Thyroid gland (tissue), 4 donors: ENCODE data around the gene SLX9. TPM values are rescaled to one million over a fixed set of nuclear protein-coding genes. Genes with fewer than 3 reads are reported as not detected.

Experiments
- DNase-seq, 2 donors: peaks; one replicate each; pipeline ENCODE4 v3.0.0-alpha.2; 2019
- H3K27ac ChIP-seq, 3 donors: fragments of 200-600 bp; sonication (generic); 1 replicate in 2 of 3; 2 replicates in 1 of 3; pipeline ENCODE4 v1.5.1; 2016 to 2019; ENCODE audit warnings: mild to moderate bottlenecking in 1 of 3, moderate library complexity in 1 of 3
- H3K27me3 ChIP-seq: fragments of 200-600 bp; sonication (generic); one replicate; pipeline ENCODE4 v1.5.1; 2019
- H3K36me3 ChIP-seq, 2 donors: fragments of 200-600 bp; sonication (generic); one replicate each; pipeline ENCODE4 v1.5.1; 2016 to 2019
- H3K4me1 ChIP-seq, 2 donors: fragments of 200-600 bp; sonication (generic); one replicate each; pipeline ENCODE4 v1.5.1; 2017 to 2019
- H3K4me3 ChIP-seq, 3 donors: fragments of 200-600 bp; sonication (generic); replicated peaks in 1 of 3; 1 replicate in 2 of 3; 2 replicates in 1 of 3; pipeline ENCODE4 v1.5.1; 2016; ENCODE audit warnings: mild to moderate bottlenecking in 1 of 3
- H3K9me3 ChIP-seq: fragments of 200-600 bp; sonication (generic); one replicate; pipeline ENCODE4 v1.5.1; 2017
- CTCF ChIP-seq, 6 experiments: fragments of 200-600 bp in 3 of 6; fragments of 450-650 bp in 3 of 6; sonication (generic) in 3 of 6; IDR thresholded peaks; one replicate each; pipeline ENCODE4 v1.5.1; 2016 to 2019; ENCODE audit warnings: antibody characterized with exemption in 6 of 6, mild to moderate bottlenecking in 2 of 6, inconsistent platforms in 1 of 6, moderate library complexity in 1 of 6
- POLR2A ChIP-seq, 2 donors: fragments of 450-650 bp; IDR thresholded peaks; one replicate each; pipeline ENCODE4 v1.6.1; 2017; ENCODE audit warnings: antibody characterized with exemption in 2 of 2, mild to moderate bottlenecking in 2 of 2, moderate library complexity in 1 of 2
- WGBS, 2 donors: methylation state at CpG; one replicate each; pipeline ENCODE4 v1.1.5; 2017; 5-methylcytosine and 5-hydroxymethylcytosine counted together
- intact Hi-C: fragments of 100-400 bp; cut with DNase I; formaldehyde crosslinking; loops from one replicate; pipeline ENCODE4 v1.15.1; 2023
- total RNA-seq, 4 donors: library from RNA; depleted of rRNA; stranded (reverse); fragments of >200 nt; gene quantifications; one replicate each; pipeline ENCODE4 v1.2.3, GENCODE V29; 2016

SLX9 gene
- total RNA-seq, 4 donors from 2014 or later = 4.8 to 19.1 (median 11.2) TPM

GRCh38 chr21:44903050-44903685, 36.7 kb upstream of the SLX9 start:
- Histone ChIP-seq H3K27me3 (no peaks in the 10 kb centered on the region), H3K27ac (no peak overlapping the region), H3K9me3 (no peaks in the 10 kb centered on the region), H3K36me3 (no peaks in the 10 kb centered on the region), H3K4me1 (peaks cover 0 to 6% of the 10 kb centered on the region in 2 donors), H3K4me3 (no peak overlapping the region)
- intact Hi-C loops = no loop called here
- no peak for TF ChIP-seq CTCF (IDR thresholded peaks at IDR 0.05)
- TF ChIP-seq POLR2A (IDR thresholded peaks at IDR 0.05) = no peak
- WGBS, 2 donors = 45 to 59% methylated on average over 5 to 10 of the region's 18 CpGs
- no peak for DNase-seq

DNA sequence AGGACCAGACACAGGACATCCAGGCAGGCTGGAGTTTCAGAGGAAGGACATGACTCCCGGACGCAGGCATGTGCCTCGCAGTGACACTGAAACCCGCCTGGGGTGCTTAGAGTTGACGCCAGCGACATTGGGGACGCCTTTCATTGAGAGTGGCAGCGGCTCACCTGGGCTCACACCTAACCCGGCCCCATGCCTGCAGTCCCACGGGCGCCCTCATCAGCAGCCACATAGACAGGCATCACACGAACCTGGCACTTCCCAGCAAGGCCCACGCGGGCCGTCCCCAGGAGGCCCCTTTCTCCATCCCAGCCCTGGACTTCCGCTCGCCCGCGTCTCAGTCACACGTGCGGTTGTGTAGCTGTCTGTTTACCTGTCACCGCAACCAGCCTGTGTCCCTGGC, 36.1 kb upstream of the SLX9 start:
- DNase-seq = no peak
- H3K27me3 ChIP-seq = no peaks in the 10 kb centered on the region
- H3K4me3 ChIP-seq = no peak overlapping the region
- no peaks in the 10 kb centered on the region for H3K9me3 ChIP-seq
- no peaks in the 10 kb centered on the region for H3K36me3 ChIP-seq
- intact Hi-C loops = no loop called here
- WGBS, 2 donors = 88 to 94% methylated on average over 20 to 21 of the region's 22 CpGs
- H3K4me1 ChIP-seq = peaks cover 0 to 6% of the 10 kb centered on the region in 2 donors
- no peak overlapping the region for H3K27ac ChIP-seq
- no peak for TF ChIP-seq CTCF (IDR thresholded peaks at IDR 0.05)
- TF ChIP-seq POLR2A (IDR thresholded peaks at IDR 0.05) = no peak

DNA sequence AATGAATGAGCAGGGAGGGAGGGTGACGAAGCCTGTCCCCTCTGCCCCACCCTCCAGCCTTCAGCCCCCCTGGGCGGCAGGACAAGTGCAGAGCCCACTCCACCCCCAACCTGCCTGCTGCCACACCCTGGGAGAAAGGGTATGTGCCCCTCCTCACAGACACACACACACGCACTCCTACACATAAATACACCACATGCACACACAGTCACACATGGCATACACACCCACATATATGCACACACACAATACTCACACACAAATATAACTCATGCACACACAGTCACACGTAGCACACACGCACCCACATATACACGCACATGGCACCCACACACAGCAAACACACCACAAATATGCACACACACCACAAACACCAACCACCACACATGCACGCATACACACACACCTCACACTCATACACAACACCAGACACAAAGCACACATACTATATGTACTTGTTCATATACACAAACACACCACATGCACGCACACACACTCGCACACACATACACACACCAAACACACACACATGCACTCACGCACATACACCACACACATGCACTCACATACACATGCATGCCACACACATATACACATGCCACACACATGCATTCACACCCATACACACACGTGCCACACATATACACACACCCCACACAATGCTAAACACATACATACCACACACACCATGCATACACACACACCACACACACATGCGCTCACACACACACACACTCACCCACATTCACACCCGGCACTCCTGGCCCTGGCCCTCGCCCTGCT, 35.5 kb upstream of the SLX9 start:
- H3K27me3 ChIP-seq = no peaks in the 10 kb centered on the region
- 95 to 97% methylated on average over 13 to 14 of the region's 14 CpGs for WGBS, 2 donors
- TF ChIP-seq CTCF (IDR thresholded peaks at IDR 0.05) (no peak), POLR2A (IDR thresholded peaks at IDR 0.05) (no peak)
- H3K9me3 ChIP-seq = no peaks in the 10 kb centered on the region
- intact Hi-C loops = no loop called here
- H3K36me3 ChIP-seq = no peaks in the 10 kb centered on the region
- no peak overlapping the region for H3K4me3 ChIP-seq
- H3K4me1 ChIP-seq = peaks cover 0 to 6% of the 10 kb centered on the region in 2 donors
- no peak overlapping the region for H3K27ac ChIP-seq
- no peak for DNase-seq

- Histone ChIP-seq H3K4me1 (peaks cover 0 to 11% of the 10 kb centered on the region in 2 donors), H3K27ac (no peak overlapping the region)
- WGBS, 2 donors = 83 to 91% methylated on average over 13 to 22 of the region's 22 CpGs
Measured at GRCh38 chr21:44905016-44905727, 34.7 kb upstream of the SLX9 start.

More at GRCh38 chr21:44905016-44905727, 34.7 kb upstream of the SLX9 start:
- Histone ChIP-seq H3K27me3 (no peaks in the 10 kb centered on the region), H3K4me3 (no peak overlapping the region), H3K36me3 (no peaks in the 10 kb centered on the region), H3K9me3 (no peaks in the 10 kb centered on the region)
- intact Hi-C loops = no loop called here
- no peak for TF ChIP-seq POLR2A (IDR thresholded peaks at IDR 0.05)
- TF ChIP-seq CTCF (IDR thresholded peaks at IDR 0.05) = no peak
- no peak for DNase-seq
